ENCODE data around the gene GPNMB.

The GPNMB gene

DNA sequence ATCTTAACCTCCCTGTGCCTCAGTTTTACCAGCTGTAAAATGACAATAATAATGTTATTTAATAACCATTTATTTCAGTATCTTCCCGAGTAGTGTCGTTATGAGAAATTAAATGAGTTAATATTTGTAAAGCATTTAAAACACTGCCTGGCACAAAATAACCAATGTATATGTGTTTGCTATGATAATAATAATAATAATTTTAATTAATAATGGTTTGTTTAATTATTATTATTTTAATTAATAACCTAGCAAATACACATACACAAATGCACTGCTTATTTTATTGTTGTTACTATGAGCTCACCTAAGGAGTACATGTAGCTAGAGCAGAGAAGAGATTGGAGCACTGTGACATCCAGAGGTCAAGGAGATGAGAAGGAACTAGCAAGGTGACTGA is 18.2 kb upstream of the GPNMB start:
- DNase-seq (ENCODE audit: low read depth in 2 of 2, low spot score in 1 of 2), result no peak

DNA sequence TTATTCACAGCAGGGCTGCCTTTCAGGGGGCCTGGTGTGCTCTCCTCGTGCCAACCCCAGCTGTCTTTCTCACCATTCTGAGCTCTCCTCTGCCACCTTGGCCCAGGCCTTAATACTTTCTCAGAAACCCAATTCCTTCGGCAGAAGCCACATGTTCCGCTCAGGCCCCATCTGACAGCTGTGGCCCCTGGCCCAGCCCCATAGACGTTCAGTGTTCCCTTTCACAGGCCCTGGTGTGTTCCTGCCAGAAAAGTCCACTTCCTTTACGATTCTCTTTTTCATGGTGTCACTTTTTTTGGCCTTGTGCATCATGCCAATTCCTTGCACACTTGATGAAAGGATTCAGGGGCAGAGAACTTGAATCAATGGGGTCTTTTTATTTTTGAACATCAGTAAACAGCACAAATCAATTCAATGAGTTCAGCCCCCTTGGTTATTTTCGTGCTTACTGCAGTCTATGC is 15.9 kb upstream of the GPNMB start:
- no peak for DNase-seq (ENCODE audit: low read depth in 2 of 2, low spot score in 1 of 2)

DNA sequence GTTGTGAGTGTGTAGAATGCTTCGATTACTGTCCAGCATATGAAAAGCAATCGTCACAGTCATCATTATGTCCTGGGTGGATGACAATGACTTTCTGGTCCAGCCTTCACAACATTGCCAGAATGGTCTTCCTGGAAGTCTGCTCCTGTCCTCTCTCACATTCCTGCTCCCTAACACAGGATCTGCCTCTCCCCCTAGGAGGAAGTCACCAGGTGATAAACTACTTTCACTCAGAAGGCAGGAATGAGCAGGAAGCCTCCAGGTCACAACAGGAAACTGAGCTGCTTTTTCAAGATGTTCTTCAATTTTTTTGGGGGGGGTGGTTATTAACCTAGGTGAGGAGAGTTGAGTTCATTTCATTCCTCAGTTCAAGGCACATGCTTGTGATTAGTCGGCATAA is 13.6 kb upstream of the GPNMB start:
- no peak for DNase-seq (ENCODE audit: low read depth in 2 of 2, low spot score in 1 of 2)

DNA sequence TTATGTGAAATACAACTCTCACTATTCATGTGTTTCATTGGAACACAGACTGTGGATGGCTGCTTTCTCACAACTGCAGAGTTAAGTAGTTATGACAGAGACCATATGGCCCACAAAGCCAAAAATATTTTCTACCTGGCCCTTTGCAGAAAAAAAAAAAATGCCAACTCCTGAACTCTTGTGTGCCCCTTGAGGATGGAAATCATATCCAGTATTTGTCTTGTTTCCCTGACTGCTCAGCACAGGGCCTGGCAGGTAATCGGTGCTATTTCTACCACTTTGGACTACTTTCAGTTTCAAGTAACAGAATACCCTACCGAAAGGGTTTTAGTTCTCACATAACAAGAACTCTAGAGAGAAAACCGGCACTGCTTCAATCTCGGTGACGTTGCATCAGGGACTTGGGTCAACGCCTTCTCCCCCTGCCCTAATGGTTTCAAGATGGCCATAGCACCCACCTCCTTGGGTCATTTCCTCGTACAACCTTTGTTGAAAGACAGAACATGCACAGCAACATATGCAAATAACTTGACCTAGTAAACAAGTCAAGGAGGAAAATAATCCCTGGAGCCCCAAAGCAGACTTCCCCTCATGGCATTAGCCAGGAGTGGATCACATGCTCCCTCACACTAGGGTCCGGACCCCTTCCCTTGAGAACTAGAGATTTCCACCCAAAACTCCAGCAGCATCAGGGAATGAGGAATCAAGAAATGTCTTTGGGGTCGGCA is 11.8 kb upstream of the GPNMB start:
- no peak for DNase-seq (ENCODE audit: low read depth in 2 of 2, low spot score in 1 of 2)

DNA sequence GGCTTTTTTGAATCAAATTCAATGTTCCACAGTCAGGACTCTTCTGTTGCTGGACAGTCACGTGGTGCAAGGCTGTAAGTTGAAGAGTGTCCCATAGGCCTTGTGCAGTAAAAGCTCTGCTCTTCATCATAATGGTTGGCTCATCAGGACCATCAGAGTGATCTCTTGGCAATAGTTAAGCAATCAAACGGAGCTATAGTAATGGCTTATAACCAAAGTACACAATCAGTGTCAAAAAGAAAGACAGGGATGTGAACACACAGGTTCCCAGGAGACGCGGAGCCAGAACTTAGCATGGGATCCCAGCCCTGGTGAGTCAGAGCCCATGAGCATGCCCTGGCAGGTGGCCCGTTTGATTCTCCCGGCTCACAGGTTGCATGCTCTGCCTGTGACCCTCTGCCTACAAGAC is 10.8 kb upstream of the GPNMB start:
- DNase-seq (ENCODE audit: low read depth in 2 of 2, low spot score in 1 of 2), result no peak

DNA sequence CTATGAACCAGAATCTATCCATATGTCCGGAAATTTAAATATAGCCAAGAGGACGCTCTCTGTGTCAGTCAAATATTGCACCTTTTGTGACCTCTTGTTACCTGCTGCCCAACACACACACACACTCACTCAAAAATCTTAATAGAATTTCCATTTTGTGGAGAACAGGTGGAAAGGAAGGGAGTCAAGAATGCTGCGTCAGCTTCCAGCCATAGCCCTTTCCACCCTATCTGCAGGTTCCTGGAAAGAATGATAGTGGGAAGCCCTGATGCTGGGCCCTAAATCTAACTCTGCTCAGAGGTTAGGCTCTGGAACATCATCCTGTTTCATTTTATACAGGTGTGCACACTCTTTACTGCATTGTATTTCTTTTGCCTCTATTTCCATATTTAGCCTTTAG is 9.6 kb upstream of the GPNMB start:
- DNase-seq (ENCODE audit: low read depth in 2 of 2, low spot score in 1 of 2), result no peak

DNA sequence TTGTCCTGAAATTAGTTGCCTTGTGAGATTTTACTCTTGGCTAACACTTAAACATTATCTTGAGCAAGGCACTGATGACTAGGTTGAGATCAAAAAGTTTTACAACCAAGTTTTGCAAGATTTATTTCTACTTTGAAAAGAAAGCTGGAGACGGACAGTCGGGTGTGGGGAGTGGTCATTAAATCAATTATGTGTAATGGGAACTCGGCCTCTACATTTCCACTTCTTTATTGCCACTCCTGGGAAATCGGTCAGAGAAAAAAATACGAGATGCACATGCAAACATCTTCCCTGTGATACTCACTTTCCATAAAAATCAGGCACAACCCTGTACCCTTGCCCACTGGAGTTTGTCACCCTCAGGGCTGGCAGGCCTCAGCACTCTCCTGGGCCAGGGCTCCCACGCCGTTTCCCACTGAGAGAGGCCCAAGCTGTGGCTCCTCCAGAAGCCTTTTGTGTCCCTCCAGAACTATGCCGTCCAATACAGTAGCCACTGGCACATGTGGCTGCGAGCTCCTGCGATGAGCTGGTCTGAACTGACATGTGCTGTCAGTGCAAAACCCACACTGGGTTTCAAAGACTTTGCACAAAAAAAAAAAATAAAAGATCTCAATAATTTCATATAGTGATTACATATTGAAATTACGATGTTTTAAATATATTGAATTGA is 7.5 kb upstream of the GPNMB start:
- DNase-seq (ENCODE audit: low read depth in 2 of 2, low spot score in 1 of 2), result no peak

DNA sequence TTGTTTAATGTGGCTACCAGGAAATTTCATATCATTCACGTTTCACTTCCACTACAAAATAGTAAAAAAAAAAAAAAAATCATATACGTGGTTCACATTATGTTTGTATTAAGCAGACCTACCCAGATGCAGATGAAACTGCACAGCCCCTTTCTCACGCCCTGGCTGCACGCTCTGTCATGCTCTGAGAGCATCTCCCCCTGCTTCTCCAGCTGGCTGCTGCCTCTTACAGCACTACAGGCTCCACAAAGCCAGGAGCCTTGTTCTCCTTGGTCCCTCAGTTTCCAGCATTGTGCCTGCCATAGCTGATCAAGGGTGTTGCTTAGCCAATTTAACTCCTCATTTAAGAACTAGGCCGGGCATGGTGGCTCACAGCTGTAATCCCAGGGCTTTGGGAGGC is 6.9 kb upstream of the GPNMB start:
- no peak for DNase-seq (ENCODE audit: low read depth in 2 of 2, low spot score in 1 of 2)

DNA sequence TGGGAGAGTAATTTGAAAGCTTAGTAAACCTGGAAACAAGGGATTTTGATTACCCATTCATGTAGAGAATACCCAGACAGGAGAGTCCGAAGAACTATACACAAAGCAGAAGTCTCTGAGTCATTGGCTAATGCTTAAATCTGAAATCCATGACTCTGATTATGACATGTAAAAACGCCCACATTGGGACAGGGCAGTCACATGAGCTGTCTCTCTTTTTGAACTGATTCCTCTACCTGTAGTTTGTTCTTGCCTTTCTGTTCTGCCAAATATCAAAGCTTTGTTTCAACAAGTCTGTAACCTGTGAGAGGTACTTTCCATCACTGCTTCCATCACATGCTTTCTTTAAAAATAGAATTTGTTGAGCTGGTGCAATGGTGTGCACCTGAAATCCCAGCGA is 4.3 kb upstream of the GPNMB start:
- no peak for DNase-seq (ENCODE audit: low read depth in 2 of 2, low spot score in 1 of 2)

DNA sequence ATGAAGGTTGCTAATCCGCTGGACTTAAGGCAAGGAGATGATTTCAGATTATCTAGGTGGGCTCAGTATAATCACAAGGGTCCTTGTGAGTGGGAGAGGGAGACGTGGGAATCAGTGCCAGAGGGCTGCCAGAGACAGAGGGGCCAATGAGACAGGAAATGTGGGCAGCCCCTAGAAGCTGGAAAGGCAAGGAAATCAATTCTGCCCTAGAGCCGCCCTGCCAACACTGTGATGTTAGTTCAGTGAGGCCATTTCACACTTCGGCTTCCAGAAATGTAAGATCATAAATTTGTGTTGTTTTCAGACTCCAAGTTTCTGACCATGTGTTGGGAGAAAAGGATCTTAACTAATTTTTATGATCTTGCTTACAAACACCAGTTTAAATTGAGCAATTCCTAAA is 3.6 kb upstream of the GPNMB start:
- no peak for DNase-seq (ENCODE audit: low read depth in 2 of 2, low spot score in 1 of 2)

DNA sequence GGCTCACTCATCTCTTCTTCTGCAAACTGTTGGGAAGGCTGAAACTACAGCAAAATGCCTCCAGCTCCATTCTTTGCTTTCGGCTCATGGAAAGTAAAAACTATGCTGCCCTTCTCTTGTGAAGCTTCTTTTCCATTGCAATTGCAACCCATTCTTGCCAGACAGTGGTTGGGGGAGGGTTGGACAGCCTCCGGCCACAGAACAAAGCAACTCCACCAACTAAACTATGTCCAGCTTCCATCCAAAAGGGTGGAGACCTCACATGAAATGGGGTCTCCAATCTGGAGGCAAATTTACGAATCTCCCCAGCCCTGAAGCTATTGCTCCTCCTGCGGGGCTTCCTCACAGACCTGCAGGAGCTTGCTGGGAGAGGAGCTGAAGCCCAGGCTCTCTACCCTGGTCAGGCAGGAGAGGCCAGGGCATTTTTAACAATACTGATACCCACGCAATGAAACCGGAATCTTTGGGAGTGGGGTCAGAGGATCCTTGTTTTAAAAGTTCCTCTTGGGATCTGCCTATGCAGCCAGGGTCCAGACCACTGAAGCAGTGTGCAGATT is 549 bp downstream of the GPNMB start:
- no peak for DNase-seq (ENCODE audit: low read depth in 2 of 2, low spot score in 1 of 2)

DNA sequence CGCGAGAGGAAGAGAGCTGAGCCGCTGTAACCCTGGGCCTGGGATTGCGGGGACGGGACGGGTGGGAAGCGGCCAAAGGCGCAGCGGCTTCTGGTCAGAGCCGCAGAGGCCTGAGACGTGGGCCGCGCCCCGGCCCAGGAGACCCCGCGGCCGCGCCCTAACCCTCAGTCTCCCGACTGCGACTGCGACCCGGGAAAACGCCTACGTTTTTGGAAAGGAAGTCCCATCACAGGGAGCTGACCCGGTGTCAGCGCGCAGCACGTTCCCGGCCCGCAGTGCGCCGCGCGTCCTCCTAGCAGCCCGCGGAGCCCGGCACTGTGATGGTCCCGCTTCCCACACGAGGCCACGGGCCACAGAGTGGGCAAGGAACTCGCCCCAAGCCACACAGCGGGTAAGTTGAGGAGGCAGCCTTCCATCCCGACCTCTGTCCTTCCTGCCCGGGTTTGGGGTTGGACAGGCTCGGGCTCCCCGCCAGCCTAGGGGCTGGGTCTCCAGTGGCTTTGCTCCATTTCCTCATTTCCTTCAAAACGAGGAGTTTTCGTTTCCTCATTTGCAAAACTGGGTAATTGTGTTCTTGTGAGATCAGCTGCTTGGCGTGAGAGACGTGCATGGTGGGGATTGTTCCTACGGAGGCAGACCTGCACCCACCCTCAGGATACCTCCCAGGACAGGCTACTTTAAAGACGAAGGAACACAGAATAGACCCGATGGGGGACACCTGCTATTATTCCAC is 1.2 kb downstream of the GPNMB start:
- no peak for DNase-seq (ENCODE audit: low read depth in 2 of 2, low spot score in 1 of 2)

DNA sequence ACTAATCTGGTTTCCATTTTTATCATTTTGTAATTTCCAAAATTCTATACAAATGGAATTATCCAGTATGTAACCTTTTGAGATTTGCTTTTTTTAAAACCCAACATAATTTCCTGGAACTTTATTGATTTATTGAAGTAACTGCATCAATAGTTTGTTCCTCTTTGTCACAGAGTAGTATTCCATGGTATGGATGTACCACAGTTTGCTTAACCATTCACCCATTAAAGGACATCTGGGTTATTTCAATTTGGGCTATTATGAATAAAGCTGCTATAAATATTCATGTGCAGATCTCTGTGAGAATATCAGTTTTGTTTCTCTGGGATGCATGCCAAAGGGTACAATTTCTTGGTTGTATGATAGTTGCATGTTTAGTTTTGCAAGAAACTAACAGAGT is 2.9 kb downstream of the GPNMB start:
- DNase-seq (ENCODE audit: low read depth in 2 of 2, low spot score in 1 of 2), result no peak

DNA sequence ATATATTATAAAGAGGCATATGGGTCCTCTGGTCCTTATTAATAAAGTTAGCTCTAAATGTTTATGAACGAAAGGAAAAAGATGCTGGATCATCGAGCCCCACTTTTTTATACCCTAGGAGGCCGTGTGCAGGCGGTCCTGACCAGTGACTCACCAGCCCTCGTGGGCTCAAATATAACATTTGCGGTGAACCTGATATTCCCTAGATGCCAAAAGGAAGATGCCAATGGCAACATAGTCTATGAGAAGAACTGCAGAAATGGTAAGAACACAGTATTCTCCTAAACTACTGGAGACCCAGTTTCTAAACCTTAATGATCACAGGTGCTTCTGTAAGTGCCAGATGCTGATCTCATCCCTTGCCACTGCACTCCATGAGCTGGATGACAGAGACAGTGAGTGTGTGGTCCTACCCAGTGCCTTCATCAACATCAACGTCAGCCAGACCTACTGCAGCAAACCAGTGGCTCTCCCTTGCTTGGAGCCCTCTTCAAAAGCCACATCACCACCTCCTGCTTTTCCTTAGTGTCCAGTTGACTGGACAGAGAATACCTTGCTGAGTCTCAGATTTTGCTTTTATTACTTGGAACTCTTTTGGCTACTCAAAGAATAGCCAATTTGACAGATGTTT is 7.6 kb downstream of the GPNMB start:
- DNase-seq (ENCODE audit: low read depth in 2 of 2, low spot score in 1 of 2), result no peak

DNA sequence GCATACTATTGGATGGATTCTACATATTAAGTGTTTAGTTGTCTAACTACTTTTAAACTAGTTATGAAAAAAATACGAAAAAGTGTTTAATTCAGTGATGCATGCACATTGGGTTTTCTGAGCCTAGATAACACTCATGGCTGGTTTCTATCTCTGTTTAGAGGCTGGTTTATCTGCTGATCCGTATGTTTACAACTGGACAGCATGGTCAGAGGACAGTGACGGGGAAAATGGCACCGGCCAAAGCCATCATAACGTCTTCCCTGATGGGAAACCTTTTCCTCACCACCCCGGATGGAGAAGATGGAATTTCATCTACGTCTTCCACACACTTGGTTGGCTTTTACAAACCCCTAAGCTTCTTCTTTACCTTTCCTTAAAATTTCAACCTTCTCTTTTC is 10.2 kb downstream of the GPNMB start:
- no peak for DNase-seq (ENCODE audit: low read depth in 2 of 2, low spot score in 1 of 2)

DNA sequence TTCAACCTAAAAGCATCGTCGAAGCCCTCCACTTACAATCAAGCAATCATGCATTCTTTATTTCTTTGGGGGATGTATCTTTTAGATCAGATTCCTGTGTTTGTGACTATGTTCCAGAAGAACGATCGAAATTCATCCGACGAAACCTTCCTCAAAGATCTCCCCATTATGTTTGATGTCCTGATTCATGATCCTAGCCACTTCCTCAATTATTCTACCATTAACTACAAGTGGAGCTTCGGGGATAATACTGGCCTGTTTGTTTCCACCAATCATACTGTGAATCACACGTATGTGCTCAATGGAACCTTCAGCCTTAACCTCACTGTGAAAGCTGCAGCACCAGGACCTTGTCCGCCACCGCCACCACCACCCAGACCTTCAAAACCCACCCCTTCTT is 13.8 kb downstream of the GPNMB start:
- DNase-seq (ENCODE audit: low read depth in 2 of 2, low spot score in 1 of 2), result no peak

DNA sequence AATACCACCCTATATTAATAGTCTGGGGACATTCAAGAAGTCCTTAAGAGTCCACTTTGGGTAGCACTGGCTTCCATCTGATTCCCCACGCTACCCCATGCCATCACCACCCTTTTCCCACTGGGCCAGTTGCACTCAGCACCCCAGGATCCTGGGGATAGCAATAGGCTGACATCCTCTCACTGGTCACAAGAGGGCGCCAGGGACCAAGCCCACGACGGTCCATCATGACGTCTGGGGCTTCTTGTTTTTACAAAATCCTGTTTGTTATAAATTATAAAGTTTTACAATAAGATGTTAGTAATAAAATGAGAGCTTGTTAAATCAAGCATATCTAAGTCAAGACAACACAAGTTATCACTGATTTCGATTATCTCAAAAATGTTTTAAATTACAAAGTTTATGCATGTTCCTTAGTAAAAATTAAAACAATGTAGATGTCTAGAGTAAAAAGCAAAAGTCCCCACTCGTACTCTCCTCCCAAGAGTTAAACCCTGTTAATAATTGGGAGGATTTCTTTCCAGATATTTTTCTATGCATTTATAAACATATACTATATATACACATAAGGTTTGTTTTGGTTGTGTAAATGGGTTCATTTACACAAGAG is 15.4 kb downstream of the GPNMB start:
- DNase-seq (ENCODE audit: low read depth in 2 of 2, low spot score in 1 of 2), result peak in 1 of 2 donors; percentile 31

DNA sequence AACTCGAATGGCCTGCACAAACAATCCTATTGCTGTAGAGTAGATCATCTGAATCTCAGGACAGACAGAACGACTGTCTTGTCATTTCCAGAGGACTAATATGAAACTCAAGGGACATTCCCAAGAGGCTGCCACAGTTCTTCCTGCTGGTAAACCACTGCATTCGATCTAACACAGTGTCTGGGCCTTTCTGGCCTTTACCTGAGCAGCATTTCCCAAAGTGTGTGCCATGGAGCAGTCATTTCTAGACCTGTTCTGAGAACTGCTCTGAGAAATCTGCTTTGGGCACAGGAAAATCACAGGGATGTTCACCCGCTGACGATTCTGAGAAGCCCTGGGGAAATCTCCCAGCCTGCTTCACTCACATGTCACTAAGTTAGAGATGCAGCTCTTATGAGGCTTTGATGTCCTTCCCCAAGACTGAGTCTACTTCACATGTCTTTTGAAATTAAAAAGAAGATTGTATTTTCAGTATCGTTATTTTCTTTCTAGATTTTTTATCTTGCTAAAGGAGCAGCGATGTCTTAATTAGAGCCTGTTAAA is 18.4 kb downstream of the GPNMB start:
- DNase-seq (ENCODE audit: low read depth in 2 of 2, low spot score in 1 of 2), result no peak

DNA sequence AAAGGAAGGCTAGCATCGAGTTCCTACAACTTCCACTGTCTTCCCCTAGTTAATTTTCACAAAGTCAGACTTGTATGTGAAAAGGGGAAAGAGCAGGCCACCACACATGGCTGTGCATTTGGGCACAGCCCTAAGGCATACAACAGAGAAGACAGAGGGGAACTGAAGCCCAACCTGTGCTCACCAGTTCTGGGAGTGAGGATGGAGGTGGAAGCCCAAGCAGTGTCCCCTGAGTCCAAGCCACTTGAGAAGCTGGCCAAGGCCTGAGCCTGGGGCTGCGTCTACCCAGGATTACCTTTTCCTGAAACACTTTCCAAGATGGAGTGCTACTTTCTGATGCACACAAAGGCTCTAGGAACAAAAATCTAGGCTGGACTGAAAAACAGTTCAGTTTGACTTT is 20.3 kb downstream of the GPNMB start:
- no peak for DNase-seq (ENCODE audit: low read depth in 2 of 2, low spot score in 1 of 2)

DNA sequence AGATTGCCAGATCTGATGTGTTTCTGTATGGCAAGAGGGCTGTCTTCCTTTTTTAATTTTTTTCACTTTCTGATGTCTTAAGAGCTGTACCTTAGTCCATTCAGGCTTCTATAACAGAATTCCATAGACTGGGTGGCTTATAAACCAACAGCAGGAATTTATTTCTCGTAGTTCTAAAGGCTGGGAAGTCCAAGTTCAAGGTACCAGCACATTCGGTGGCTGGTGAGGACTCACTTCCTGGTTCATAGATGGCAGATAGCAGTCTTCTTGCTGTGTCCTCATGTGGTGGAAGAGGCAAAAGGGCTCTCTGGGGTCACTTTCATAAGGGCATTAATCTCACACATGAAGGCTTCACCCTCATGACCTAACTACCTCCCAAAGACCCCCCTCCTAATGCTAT is 20.8 kb downstream of the GPNMB start:
- DNase-seq (ENCODE audit: low read depth in 2 of 2, low spot score in 1 of 2), result no peak

DNA sequence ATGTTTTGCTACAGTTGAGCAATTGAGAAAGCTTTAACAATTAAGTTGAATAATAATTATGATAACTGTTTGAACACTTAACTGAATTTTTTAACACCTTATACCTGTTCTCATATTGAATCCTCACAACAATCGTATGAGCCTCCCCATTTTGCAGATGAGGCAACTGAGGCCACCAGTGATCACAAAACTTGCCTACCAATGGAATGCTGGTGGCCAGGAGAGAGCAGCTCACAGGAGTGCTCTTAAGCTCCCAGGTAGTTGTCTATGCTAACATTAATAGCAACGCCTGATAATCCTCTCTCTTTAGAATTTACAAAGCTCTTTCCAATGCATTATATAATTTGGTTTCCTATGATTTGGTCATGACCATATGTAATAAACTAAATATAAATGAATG is 21.6 kb downstream of the GPNMB start:
- no peak for DNase-seq (ENCODE audit: low read depth in 2 of 2, low spot score in 1 of 2)
